DOHH2 (cell line): ENCODE data around the gene CNTNAP1.
A peak's percentile ranks its signal among the peaks of the same experiment; 100 is the strongest.

Experiments
- H3F3A ChIP-seq: fragments of 200-600 bp; sonication (generic), shearing (Covaris generic); 2 replicates; pipeline ENCODE4 v1.6.0; 2016; ENCODE audit warnings: antibody characterized with exemption, mild to moderate bottlenecking; ENCODE audit not compliant: control insufficient read depth, insufficient read depth
- H3K27ac ChIP-seq: fragments of 200-600 bp; sonication (generic); 2 replicates; pipeline ENCODE4 v1.5.1; 2014; ENCODE audit warnings: low read depth, mild to moderate bottlenecking, low read length, moderate library complexity
- H3K27me3 ChIP-seq: fragments of 200-600 bp; sonication (generic); 2 replicates; pipeline ENCODE4 v1.6.1; 2014; ENCODE audit warnings: mild to moderate bottlenecking, low read length, mixed read lengths; ENCODE audit not compliant: control insufficient read depth
- H3K36me3 ChIP-seq: fragments of 200-600 bp; sonication (generic); 2 replicates; pipeline ENCODE4 v1.6.1; 2014; ENCODE audit warnings: mild to moderate bottlenecking, low read length, moderate library complexity, mixed read lengths; ENCODE audit not compliant: control insufficient read depth
- H3K4me1 ChIP-seq: fragments of 200-600 bp; sonication (generic); 2 replicates; pipeline ENCODE4 v1.6.1; 2014; ENCODE audit warnings: mild to moderate bottlenecking, low read length, mixed read lengths; ENCODE audit not compliant: control insufficient read depth
- H3K4me2 ChIP-seq: fragments of 200-600 bp; sonication (generic); 2 replicates; pipeline ENCODE4 v1.6.0; 2014; ENCODE audit warnings: mild to moderate bottlenecking, low read length, moderate library complexity
- H3K4me3 ChIP-seq: fragments of 200-600 bp; sonication (generic); 2 replicates; pipeline ENCODE4 v1.5.1; 2014; ENCODE audit warnings: mild to moderate bottlenecking, low read length, mixed read lengths
- H3K79me2 ChIP-seq: fragments of 200-600 bp; sonication (generic); 2 replicates; pipeline ENCODE4 v1.6.1; 2014; ENCODE audit warnings: mild to moderate bottlenecking, low read length, mixed read lengths; ENCODE audit not compliant: control insufficient read depth
- H3K9me2 ChIP-seq: fragments of 200-600 bp; sonication (generic); replicated peaks from 2 replicates; pipeline ENCODE4 v1.6.1; 2014; ENCODE audit warnings: mild to moderate bottlenecking, low read length, mixed read lengths; ENCODE audit not compliant: control insufficient read depth
- H3K9me3 ChIP-seq: fragments of 200-600 bp; sonication (generic); 2 replicates; pipeline ENCODE4 v1.6.1; 2014; ENCODE audit warnings: antibody characterized with exemption, low read length, mixed read lengths; ENCODE audit not compliant: control insufficient read depth, insufficient read depth
- H4K20me1 ChIP-seq: fragments of 200-600 bp; sonication (generic); 2 replicates; pipeline ENCODE4 v1.6.0; 2014; ENCODE audit warnings: low read depth, mild to moderate bottlenecking, antibody characterized with exemption, low read length, moderate library complexity; ENCODE audit not compliant: control insufficient read depth, insufficient read depth
- CTCF ChIP-seq: fragments of 200-600 bp; sonication (generic); IDR thresholded peaks from one replicate; pipeline ENCODE4 v1.5.1; 2014; ENCODE audit warnings: antibody characterized with exemption, mild to moderate bottlenecking, low read depth, low read length; ENCODE audit not compliant: poor library complexity, severe bottlenecking
- EZH2phosphoT487 ChIP-seq: fragments of 200-600 bp; sonication (generic); IDR thresholded peaks from 2 replicates; pipeline ENCODE4 v1.6.1; 2017; ENCODE audit warnings: borderline replicate concordance, mild to moderate bottlenecking, antibody characterized with exemption, low read length, moderate library complexity, mixed read lengths

Gene CNTNAP1

GRCh38 chr17:42675965-42676423, 6.3 kb upstream of the CNTNAP1 start:
- Histone ChIP-seq H3K27ac (no peak overlapping the region), H3K4me1 (peaks cover 68% of the 10 kb centered on the region), H4K20me1 (no peaks in the 10 kb centered on the region), H3K27me3 (peaks cover 51% of the 10 kb centered on the region), H3K36me3 (no peaks in the 10 kb centered on the region), H3F3A (peaks cover 10% of the 10 kb centered on the region; the same call in 1 of the 2 replicates), H3K79me2 (no peaks in the 10 kb centered on the region), H3K9me3 (no peaks in the 10 kb centered on the region), H3K9me2 (no peaks in the 10 kb centered on the region), H3K4me2 (peak overlapping the region; percentile 96), H3K4me3 (peak overlapping the region; percentile 81)
- peak; percentile 53; the same call in 1 of the 2 replicates for TF ChIP-seq EZH2phosphoT487
- no peak for TF ChIP-seq CTCF

- peaks cover 50% of the 10 kb centered on the region for H3K27me3 ChIP-seq
- no peaks in the 10 kb centered on the region for H3K9me3 ChIP-seq
- H3K79me2 ChIP-seq = no peaks in the 10 kb centered on the region
- peak within 1 kb of the TSS; percentile 81 for H3K4me3 ChIP-seq
- no peaks in the 10 kb centered on the region for H4K20me1 ChIP-seq
- peaks cover 73% of the 10 kb centered on the region for H3K4me1 ChIP-seq
- 0 out of 2 replicates have a peak within 1 kb of the TSS, but pooled peaks have one; percentile 53 for H3K27ac ChIP-seq
- H3K36me3 ChIP-seq = no peaks in the 10 kb centered on the region
- no peaks in the 10 kb centered on the region for H3K9me2 ChIP-seq
- peak within 1 kb of the TSS; percentile 96 for H3K4me2 ChIP-seq
- peaks cover 10% of the 10 kb centered on the region; the same call in 1 of the 2 replicates for H3F3A ChIP-seq
- peak; percentile 8 for TF ChIP-seq CTCF
- no peak for TF ChIP-seq EZH2phosphoT487
Observed at GRCh38 chr17:42676424-42677011, 5.8 kb upstream of the CNTNAP1 start, which contains the start of gene PLEKHH3. PLEKHH3 (minus strand) TSS chr17:42676994; CDS start chr17:42676563, 431 bp downstream.

- Histone ChIP-seq H3K27me3 (peaks cover 50% of the 10 kb centered on the region), H3K36me3 (no peaks in the 10 kb centered on the region), H3K4me3 (peak overlapping the region; percentile 81), H3K4me2 (peak overlapping the region; percentile 96), H3K9me3 (no peaks in the 10 kb centered on the region), H3K79me2 (no peaks in the 10 kb centered on the region), H3F3A (peaks cover 13% of the 10 kb centered on the region), H3K9me2 (no peaks in the 10 kb centered on the region), H3K27ac (no peak overlapping the region), H3K4me1 (peaks cover 80% of the 10 kb centered on the region), H4K20me1 (no peaks in the 10 kb centered on the region)
- no peak for TF ChIP-seq EZH2phosphoT487
- TF ChIP-seq CTCF = no peak
Observed at GRCh38 chr17:42677012-42677857, 5.1 kb upstream of the CNTNAP1 start.
